ENCODE measurements around the gene ASPG.

GRCh38 chr14:104129556-104129955 is 44.1 kb downstream of the ASPG start:
- TF ChIP-seq CTCF (conservative IDR thresholded peaks at IDR 0.05; ENCODE audit: low read length) (no peak), EZH2phosphoT487 (IDR thresholded peaks at IDR 0.05; ENCODE audit: borderline replicate concordance, low read depth, low read length) (no peak)

Measured in OCI-LY7 (cell line).